KMS-11 (cell line): ENCODE measurements around the gene LRRC53.

Experiments
- H2AFZ ChIP-seq: fragments of 200-600 bp; sonication (generic); 2 replicates; pipeline ENCODE4 v1.6.1; 2016; ENCODE audit warnings: antibody characterized with exemption, mixed run types, low read depth
- H3K27ac ChIP-seq: fragments of 200-600 bp; sonication (generic); 2 replicates; pipeline ENCODE4 v1.6.1; 2016; ENCODE audit warnings: mild to moderate bottlenecking, mixed run types
- H3K27me3 ChIP-seq: fragments of 200-600 bp; sonication (generic); 2 replicates; pipeline ENCODE4 v1.6.1; 2017; ENCODE audit warnings: mild to moderate bottlenecking, low read depth, mixed run types, moderate library complexity; ENCODE audit not compliant: insufficient read depth
- H3K36me3 ChIP-seq: fragments of 200-600 bp; sonication (generic); 2 replicates; pipeline ENCODE4 v1.6.1; 2017; ENCODE audit warnings: mild to moderate bottlenecking, mixed run types; ENCODE audit not compliant: insufficient read depth
- H3K4me1 ChIP-seq: fragments of 200-600 bp; sonication (generic); 2 replicates; pipeline ENCODE4 v1.6.1; 2016; ENCODE audit warnings: mild to moderate bottlenecking, low read depth, mixed run types; ENCODE audit not compliant: poor library complexity, severe bottlenecking
- H3K4me2 ChIP-seq: fragments of 200-600 bp; sonication (generic); 2 replicates; pipeline ENCODE4 v1.7.0; 2016; ENCODE audit warnings: mild to moderate bottlenecking, mixed run types
- H3K4me3 ChIP-seq: fragments of 200-600 bp; sonication (generic); IDR thresholded peaks from 2 replicates; pipeline ENCODE4 v1.6.1; 2017; ENCODE audit warnings: low read depth, low read length, mixed read lengths; ENCODE audit not compliant: insufficient read depth
- H3K79me2 ChIP-seq: fragments of 200-600 bp; sonication (generic); 2 replicates; pipeline ENCODE4 v1.6.1; 2016; ENCODE audit warnings: low read depth, mixed run types; ENCODE audit not compliant: insufficient read depth
- H3K9ac ChIP-seq: fragments of 200-600 bp; sonication (generic); 2 replicates; pipeline ENCODE4 v1.6.1; 2016; ENCODE audit warnings: mild to moderate bottlenecking, mixed run types
- H4K20me1 ChIP-seq: fragments of 200-600 bp; sonication (generic); 2 replicates; pipeline ENCODE4 v1.6.1; 2016; ENCODE audit warnings: mild to moderate bottlenecking, mixed run types; ENCODE audit not compliant: insufficient read depth
- CTCF ChIP-seq: fragments of 200-600 bp; sonication (generic); conservative IDR thresholded peaks from 2 replicates; pipeline ENCODE4 v1.6.1; 2017; ENCODE audit warnings: low read depth, mild to moderate bottlenecking, antibody characterized with exemption, low read length, moderate library complexity, mixed read lengths

Gene LRRC53

GRCh38 chr1:74464037-74464436 is 48.4 kb downstream of the LRRC53 start:
- no peak for TF ChIP-seq CTCF
- H3K4me2 ChIP-seq: no peak overlapping the region

GRCh38 chr1:74463333-74463988 is 49.0 kb downstream of the LRRC53 start:
- no peak overlapping the region for H3K27ac ChIP-seq

More at GRCh38 chr1:74464037-74464436, 48.4 kb downstream of the LRRC53 start:
- no peaks in the 10 kb centered on the region for H4K20me1 ChIP-seq
- H3K27ac ChIP-seq: no peak overlapping the region
- H2AFZ ChIP-seq: no peak overlapping the region
- no peaks in the 10 kb centered on the region for H3K4me1 ChIP-seq
- no peak overlapping the region for H3K4me3 ChIP-seq
- no peaks in the 10 kb centered on the region for H3K36me3 ChIP-seq
- H3K27me3 ChIP-seq: no peaks in the 10 kb centered on the region
- H3K9ac ChIP-seq: no peak overlapping the region
- no peaks in the 10 kb centered on the region for H3K79me2 ChIP-seq

GRCh38 chr1:74457253-74457652 is 55.2 kb downstream of the LRRC53 start:
- Histone ChIP-seq H3K4me1 (no peaks in the 10 kb centered on the region), H3K4me2 (no peak overlapping the region), H3K27me3 (no peaks in the 10 kb centered on the region), H3K27ac (no peak overlapping the region), H4K20me1 (no peaks in the 10 kb centered on the region), H3K36me3 (no peaks in the 10 kb centered on the region), H3K79me2 (no peaks in the 10 kb centered on the region), H2AFZ (no peak overlapping the region), H3K9ac (no peak overlapping the region), H3K4me3 (no peak overlapping the region)
- no peak for TF ChIP-seq CTCF

More at GRCh38 chr1:74463333-74463988, 49.0 kb downstream of the LRRC53 start:
- H4K20me1 ChIP-seq: no peaks in the 10 kb centered on the region
- no peak overlapping the region for H2AFZ ChIP-seq
- H3K79me2 ChIP-seq: no peaks in the 10 kb centered on the region
- no peak overlapping the region for H3K9ac ChIP-seq
- H3K4me3 ChIP-seq: no peak overlapping the region
- H3K36me3 ChIP-seq: no peaks in the 10 kb centered on the region
- H3K27me3 ChIP-seq: no peaks in the 10 kb centered on the region
- no peak for TF ChIP-seq CTCF
- no peaks in the 10 kb centered on the region for H3K4me1 ChIP-seq
- no peak overlapping the region for H3K4me2 ChIP-seq

GRCh38 chr1:74455390-74455789 is 57.0 kb downstream of the LRRC53 start:
- Histone ChIP-seq H2AFZ (no peak overlapping the region), H3K27me3 (no peaks in the 10 kb centered on the region), H3K36me3 (no peaks in the 10 kb centered on the region), H4K20me1 (no peaks in the 10 kb centered on the region), H3K27ac (no peak overlapping the region), H3K79me2 (no peaks in the 10 kb centered on the region), H3K9ac (no peak overlapping the region), H3K4me1 (no peaks in the 10 kb centered on the region), H3K4me3 (no peak overlapping the region), H3K4me2 (no peak overlapping the region)
- TF ChIP-seq CTCF: no peak
